ENCODE results near the gene PIK3C2G.

GRCh38 chr12:18382236-18382885 lies 121.0 kb downstream of the PIK3C2G start:
- TF ChIP-seq CTCF (conservative IDR thresholded peaks at IDR 0.05; ENCODE audit: low read depth, low read length) (no peak), EZH2 (IDR thresholded peaks at IDR 0.05; ENCODE audit: borderline replicate concordance, low read depth, low read length, poor library complexity, severe bottlenecking) (no peak)

Measured in A673 (cell line).